WTC11 (cell line): Measurements from ENCODE around the gene SH2D3C. TPM values are rescaled to one million over a fixed set of nuclear protein-coding genes. Genes with fewer than 3 reads are reported as not detected.

Experiments used
- ATAC-seq: fragments of 200-7000 bp; cut with Tn5 transposase; 2 replicates; pipeline ENCODE4 v1.10.0; 2021; ENCODE audit warnings: mild to moderate bottlenecking, moderate library complexity
- CTCF ChIA-PET: fragments of 300-600 bp; sonication (Branson Sonifier 250); formaldehyde crosslinking; loops from one replicate; lab custom pipeline; 2021; ENCODE audit warnings: antibody characterized with exemption; lab: Charles Lee
- POLR2A ChIA-PET: fragments of 350-600 bp; sonication (Branson Sonifier 250); formaldehyde crosslinking; loops from one replicate; lab custom pipeline; 2021; ENCODE audit warnings: antibody characterized with exemption; lab: Charles Lee
- DNase-seq: peaks from one replicate; pipeline ENCODE4 v3.0.0; 2021; ENCODE audit warnings: low spot score
- H3K27ac Mint-ChIP-seq: 2 replicates; pipeline ENCODE4 v1.8.0; 2021; ENCODE audit warnings: mixed read lengths
- H3K27me3 Mint-ChIP-seq: 2 replicates; pipeline ENCODE4 v1.8.0; 2021; ENCODE audit warnings: low read depth, mild to moderate bottlenecking, moderate library complexity, mixed read lengths
- H3K36me3 Mint-ChIP-seq: 2 replicates; pipeline ENCODE4 v1.8.0; 2021; ENCODE audit warnings: mixed read lengths
- H3K4me1 Mint-ChIP-seq: 2 replicates; pipeline ENCODE4 v1.8.0; 2022; ENCODE audit warnings: mixed read lengths
- H3K4me3 Mint-ChIP-seq: 2 replicates; pipeline ENCODE4 v1.8.0; 2021; ENCODE audit warnings: mild to moderate bottlenecking, moderate library complexity, mixed read lengths
- H3K9me3 Mint-ChIP-seq: 2 replicates; pipeline ENCODE4 v1.8.0; 2021; ENCODE audit warnings: mixed read lengths
- FOXP1 ChIP-seq: sonication (generic); formaldehyde crosslinking; IDR thresholded peaks from 2 replicates; pipeline ENCODE4 v1.8.0; 2022; ENCODE audit warnings: missing genetic modification reagents, mild to moderate bottlenecking, moderate library complexity, borderline replicate concordance
- RELA ChIP-seq: sonication (generic); formaldehyde crosslinking; IDR thresholded peaks from 2 replicates; pipeline ENCODE4 v1.8.1; 2022; ENCODE audit warnings: missing genetic modification reagents, mild to moderate bottlenecking, borderline replicate concordance
- ZNF121 ChIP-seq: sonication (generic); formaldehyde crosslinking; IDR thresholded peaks from 2 replicates; pipeline ENCODE4 v1.8.0; 2023; ENCODE audit warnings: missing genetic modification reagents
- total RNA-seq: library from RNA; stranded (reverse); gene quantifications from 3 replicates; pipeline ENCODE4 v1.2.3, GENCODE V29; 2021
- TF ChIP-seq, protein P1 (sequence below): fragments of 250-450 bp; sonication (Bioruptor Pico); IDR thresholded peaks from 2 replicates; pipeline ENCODE4 v1.9.0; 2021; ENCODE audit warnings: mild to moderate bottlenecking, borderline replicate concordance
- TF ChIP-seq, protein P2 (sequence below): sonication (generic); formaldehyde crosslinking; IDR thresholded peaks from 2 replicates; pipeline ENCODE4 v1.8.1; 2022; ENCODE audit warnings: mild to moderate bottlenecking, moderate library complexity, missing genetic modification reagents
- TF ChIP-seq, protein P3 (sequence below): sonication (generic); formaldehyde crosslinking; IDR thresholded peaks from 2 replicates; pipeline ENCODE4 v1.8.1; 2023; ENCODE audit warnings: mild to moderate bottlenecking, missing genetic modification reagents
- TF ChIP-seq, protein P4 (sequence below): sonication (generic); formaldehyde crosslinking; IDR thresholded peaks from 2 replicates; pipeline ENCODE4 v1.8.1; 2022; ENCODE audit warnings: low read depth, missing genetic modification reagents, borderline replicate concordance
- TF ChIP-seq, protein P5 (sequence below): sonication (generic); formaldehyde crosslinking; IDR thresholded peaks from 2 replicates; pipeline ENCODE4 v1.8.0; 2022; ENCODE audit warnings: missing genetic modification reagents
- TF ChIP-seq, protein P6 (sequence below): sonication (generic); formaldehyde crosslinking; IDR thresholded peaks from 2 replicates; pipeline ENCODE4 v1.8.1; 2023; ENCODE audit warnings: mild to moderate bottlenecking, missing genetic modification reagents
- TF ChIP-seq, protein P7 (sequence below): fragments of 250-450 bp; sonication (Bioruptor Pico); IDR thresholded peaks from 2 replicates; pipeline ENCODE4 v1.9.0; 2021; ENCODE audit warnings: mild to moderate bottlenecking
- TF ChIP-seq, protein P8 (sequence below): sonication (generic); formaldehyde crosslinking; IDR thresholded peaks from 2 replicates; pipeline ENCODE4 v1.8.1; 2023; ENCODE audit warnings: mild to moderate bottlenecking, missing genetic modification reagents, borderline replicate concordance
- TF ChIP-seq, protein P9 (sequence below): sonication (generic); formaldehyde crosslinking; IDR thresholded peaks from 2 replicates; pipeline ENCODE4 v1.8.0; 2022; ENCODE audit warnings: mild to moderate bottlenecking, missing genetic modification reagents

Gene SH2D3C
- total RNA-seq, 1 experiment from 2014 or later: 5.4 TPM

DNA sequence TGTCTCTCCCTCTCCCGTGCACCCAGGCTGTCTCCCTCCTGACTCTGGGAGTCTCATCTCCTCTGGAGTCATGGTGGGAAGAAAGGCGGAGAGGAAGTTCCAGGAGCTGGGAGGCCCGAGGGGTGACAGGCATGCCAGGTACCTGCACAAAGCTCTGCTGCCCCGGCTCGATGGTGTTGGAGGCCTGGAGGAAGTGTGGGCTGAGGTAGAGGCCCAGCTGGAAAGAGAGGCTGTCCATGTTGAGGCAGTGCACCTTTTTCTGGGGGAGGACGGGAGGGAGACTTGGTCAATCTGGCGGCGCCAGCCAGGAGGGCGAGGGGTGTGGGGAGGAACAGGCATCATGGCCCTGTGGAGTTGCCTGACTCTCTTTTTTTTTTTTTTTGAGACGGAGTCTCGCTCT, 40.1 kb upstream of the SH2D3C start (continued):
- TF ChIP-seq, protein P1, sequence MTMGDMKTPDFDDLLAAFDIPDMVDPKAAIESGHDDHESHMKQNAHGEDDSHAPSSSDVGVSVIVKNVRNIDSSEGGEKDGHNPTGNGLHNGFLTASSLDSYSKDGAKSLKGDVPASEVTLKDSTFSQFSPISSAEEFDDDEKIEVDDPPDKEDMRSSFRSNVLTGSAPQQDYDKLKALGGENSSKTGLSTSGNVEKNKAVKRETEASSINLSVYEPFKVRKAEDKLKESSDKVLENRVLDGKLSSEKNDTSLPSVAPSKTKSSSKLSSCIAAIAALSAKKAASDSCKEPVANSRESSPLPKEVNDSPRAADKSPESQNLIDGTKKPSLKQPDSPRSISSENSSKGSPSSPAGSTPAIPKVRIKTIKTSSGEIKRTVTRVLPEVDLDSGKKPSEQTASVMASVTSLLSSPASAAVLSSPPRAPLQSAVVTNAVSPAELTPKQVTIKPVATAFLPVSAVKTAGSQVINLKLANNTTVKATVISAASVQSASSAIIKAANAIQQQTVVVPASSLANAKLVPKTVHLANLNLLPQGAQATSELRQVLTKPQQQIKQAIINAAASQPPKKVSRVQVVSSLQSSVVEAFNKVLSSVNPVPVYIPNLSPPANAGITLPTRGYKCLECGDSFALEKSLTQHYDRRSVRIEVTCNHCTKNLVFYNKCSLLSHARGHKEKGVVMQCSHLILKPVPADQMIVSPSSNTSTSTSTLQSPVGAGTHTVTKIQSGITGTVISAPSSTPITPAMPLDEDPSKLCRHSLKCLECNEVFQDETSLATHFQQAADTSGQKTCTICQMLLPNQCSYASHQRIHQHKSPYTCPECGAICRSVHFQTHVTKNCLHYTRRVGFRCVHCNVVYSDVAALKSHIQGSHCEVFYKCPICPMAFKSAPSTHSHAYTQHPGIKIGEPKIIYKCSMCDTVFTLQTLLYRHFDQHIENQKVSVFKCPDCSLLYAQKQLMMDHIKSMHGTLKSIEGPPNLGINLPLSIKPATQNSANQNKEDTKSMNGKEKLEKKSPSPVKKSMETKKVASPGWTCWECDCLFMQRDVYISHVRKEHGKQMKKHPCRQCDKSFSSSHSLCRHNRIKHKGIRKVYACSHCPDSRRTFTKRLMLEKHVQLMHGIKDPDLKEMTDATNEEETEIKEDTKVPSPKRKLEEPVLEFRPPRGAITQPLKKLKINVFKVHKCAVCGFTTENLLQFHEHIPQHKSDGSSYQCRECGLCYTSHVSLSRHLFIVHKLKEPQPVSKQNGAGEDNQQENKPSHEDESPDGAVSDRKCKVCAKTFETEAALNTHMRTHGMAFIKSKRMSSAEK (CRISPR knock-in tag): no peak
- TF ChIP-seq, protein P2, sequence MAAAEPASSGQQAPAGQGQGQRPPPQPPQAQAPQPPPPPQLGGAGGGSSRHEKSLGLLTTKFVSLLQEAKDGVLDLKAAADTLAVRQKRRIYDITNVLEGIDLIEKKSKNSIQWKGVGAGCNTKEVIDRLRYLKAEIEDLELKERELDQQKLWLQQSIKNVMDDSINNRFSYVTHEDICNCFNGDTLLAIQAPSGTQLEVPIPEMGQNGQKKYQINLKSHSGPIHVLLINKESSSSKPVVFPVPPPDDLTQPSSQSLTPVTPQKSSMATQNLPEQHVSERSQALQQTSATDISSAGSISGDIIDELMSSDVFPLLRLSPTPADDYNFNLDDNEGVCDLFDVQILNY (CRISPR knock-in tag): no peak
- TF ChIP-seq FOXP1 (CRISPR knock-in tag): no peak

DNA sequence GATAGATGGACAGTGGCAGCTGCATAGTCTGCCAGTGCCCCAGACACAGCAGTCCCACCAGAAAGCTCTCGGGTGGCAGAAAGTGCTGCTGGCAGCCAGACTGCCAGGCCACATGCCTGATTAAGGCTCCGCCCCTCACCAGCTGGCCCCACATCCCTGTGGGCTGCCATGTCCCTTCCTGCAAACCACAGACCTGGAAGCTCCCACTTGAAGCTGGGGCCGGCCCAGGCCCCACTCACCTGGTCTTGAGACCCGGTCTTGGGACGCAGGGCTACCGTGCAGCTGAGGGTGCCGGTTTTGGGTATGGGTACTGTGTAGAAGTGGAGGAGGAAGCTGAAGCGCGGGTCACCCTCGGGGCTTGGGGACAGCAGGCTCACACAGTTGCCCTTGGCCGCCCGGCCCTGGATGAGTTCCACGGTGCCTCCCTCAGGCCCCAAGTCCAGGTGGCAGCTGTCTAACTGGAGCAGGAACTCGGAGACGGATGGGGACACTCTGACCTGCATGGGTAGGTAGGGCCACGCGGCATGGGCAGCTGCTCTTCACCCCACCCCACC, 39.5 kb upstream of the SH2D3C start:
- H3K27ac Mint-ChIP-seq: 0 out of 2 replicates have a peak overlapping the region, but pooled peaks have one; percentile 11
- DNase-seq (no peak), ATAC-seq (no peak)
- ChIA-PET CTCF (interaction anchor here (3.5 kb wide), 1 partner anchor 52 kb away, joined by 16 read pairs; no protein-coding TSS in a partner anchor), POLR2A (no interaction called here)
- H3K4me1 Mint-ChIP-seq: no peaks in the 10 kb centered on the region
- no peaks in the 10 kb centered on the region for H3K9me3 Mint-ChIP-seq
- H3K4me3 Mint-ChIP-seq: no peak overlapping the region
- H3K27me3 Mint-ChIP-seq: no peaks in the 10 kb centered on the region
- peaks cover 8% of the 10 kb centered on the region; the same call in 1 of the 2 replicates for H3K36me3 Mint-ChIP-seq
- TF ChIP-seq, protein P3, sequence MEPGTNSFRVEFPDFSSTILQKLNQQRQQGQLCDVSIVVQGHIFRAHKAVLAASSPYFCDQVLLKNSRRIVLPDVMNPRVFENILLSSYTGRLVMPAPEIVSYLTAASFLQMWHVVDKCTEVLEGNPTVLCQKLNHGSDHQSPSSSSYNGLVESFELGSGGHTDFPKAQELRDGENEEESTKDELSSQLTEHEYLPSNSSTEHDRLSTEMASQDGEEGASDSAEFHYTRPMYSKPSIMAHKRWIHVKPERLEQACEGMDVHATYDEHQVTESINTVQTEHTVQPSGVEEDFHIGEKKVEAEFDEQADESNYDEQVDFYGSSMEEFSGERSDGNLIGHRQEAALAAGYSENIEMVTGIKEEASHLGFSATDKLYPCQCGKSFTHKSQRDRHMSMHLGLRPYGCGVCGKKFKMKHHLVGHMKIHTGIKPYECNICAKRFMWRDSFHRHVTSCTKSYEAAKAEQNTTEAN (CRISPR knock-in tag): no peak
- TF ChIP-seq, protein P4, sequence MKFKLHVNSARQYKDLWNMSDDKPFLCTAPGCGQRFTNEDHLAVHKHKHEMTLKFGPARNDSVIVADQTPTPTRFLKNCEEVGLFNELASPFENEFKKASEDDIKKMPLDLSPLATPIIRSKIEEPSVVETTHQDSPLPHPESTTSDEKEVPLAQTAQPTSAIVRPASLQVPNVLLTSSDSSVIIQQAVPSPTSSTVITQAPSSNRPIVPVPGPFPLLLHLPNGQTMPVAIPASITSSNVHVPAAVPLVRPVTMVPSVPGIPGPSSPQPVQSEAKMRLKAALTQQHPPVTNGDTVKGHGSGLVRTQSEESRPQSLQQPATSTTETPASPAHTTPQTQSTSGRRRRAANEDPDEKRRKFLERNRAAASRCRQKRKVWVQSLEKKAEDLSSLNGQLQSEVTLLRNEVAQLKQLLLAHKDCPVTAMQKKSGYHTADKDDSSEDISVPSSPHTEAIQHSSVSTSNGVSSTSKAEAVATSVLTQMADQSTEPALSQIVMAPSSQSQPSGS: no peak
- TF ChIP-seq, protein P5, sequence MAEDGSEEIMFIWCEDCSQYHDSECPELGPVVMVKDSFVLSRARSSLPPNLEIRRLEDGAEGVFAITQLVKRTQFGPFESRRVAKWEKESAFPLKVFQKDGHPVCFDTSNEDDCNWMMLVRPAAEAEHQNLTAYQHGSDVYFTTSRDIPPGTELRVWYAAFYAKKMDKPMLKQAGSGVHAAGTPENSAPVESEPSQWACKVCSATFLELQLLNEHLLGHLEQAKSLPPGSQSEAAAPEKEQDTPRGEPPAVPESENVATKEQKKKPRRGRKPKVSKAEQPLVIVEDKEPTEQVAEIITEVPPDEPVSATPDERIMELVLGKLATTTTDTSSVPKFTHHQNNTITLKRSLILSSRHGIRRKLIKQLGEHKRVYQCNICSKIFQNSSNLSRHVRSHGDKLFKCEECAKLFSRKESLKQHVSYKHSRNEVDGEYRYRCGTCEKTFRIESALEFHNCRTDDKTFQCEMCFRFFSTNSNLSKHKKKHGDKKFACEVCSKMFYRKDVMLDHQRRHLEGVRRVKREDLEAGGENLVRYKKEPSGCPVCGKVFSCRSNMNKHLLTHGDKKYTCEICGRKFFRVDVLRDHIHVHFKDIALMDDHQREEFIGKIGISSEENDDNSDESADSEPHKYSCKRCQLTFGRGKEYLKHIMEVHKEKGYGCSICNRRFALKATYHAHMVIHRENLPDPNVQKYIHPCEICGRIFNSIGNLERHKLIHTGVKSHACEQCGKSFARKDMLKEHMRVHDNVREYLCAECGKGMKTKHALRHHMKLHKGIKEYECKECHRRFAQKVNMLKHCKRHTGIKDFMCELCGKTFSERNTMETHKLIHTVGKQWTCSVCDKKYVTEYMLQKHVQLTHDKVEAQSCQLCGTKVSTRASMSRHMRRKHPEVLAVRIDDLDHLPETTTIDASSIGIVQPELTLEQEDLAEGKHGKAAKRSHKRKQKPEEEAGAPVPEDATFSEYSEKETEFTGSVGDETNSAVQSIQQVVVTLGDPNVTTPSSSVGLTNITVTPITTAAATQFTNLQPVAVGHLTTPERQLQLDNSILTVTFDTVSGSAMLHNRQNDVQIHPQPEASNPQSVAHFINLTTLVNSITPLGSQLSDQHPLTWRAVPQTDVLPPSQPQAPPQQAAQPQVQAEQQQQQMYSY (CRISPR knock-in tag): no peak
- no peak for TF ChIP-seq RELA (CRISPR knock-in tag)
- TF ChIP-seq, protein P6, sequence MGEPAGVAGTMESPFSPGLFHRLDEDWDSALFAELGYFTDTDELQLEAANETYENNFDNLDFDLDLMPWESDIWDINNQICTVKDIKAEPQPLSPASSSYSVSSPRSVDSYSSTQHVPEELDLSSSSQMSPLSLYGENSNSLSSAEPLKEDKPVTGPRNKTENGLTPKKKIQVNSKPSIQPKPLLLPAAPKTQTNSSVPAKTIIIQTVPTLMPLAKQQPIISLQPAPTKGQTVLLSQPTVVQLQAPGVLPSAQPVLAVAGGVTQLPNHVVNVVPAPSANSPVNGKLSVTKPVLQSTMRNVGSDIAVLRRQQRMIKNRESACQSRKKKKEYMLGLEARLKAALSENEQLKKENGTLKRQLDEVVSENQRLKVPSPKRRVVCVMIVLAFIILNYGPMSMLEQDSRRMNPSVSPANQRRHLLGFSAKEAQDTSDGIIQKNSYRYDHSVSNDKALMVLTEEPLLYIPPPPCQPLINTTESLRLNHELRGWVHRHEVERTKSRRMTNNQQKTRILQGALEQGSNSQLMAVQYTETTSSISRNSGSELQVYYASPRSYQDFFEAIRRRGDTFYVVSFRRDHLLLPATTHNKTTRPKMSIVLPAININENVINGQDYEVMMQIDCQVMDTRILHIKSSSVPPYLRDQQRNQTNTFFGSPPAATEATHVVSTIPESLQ (CRISPR knock-in tag): no peak
- TF ChIP-seq, protein P7, sequence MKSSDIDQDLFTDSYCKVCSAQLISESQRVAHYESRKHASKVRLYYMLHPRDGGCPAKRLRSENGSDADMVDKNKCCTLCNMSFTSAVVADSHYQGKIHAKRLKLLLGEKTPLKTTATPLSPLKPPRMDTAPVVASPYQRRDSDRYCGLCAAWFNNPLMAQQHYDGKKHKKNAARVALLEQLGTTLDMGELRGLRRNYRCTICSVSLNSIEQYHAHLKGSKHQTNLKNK: no peak
- TF ChIP-seq ZNF121: no peak
- TF ChIP-seq, protein P8, sequence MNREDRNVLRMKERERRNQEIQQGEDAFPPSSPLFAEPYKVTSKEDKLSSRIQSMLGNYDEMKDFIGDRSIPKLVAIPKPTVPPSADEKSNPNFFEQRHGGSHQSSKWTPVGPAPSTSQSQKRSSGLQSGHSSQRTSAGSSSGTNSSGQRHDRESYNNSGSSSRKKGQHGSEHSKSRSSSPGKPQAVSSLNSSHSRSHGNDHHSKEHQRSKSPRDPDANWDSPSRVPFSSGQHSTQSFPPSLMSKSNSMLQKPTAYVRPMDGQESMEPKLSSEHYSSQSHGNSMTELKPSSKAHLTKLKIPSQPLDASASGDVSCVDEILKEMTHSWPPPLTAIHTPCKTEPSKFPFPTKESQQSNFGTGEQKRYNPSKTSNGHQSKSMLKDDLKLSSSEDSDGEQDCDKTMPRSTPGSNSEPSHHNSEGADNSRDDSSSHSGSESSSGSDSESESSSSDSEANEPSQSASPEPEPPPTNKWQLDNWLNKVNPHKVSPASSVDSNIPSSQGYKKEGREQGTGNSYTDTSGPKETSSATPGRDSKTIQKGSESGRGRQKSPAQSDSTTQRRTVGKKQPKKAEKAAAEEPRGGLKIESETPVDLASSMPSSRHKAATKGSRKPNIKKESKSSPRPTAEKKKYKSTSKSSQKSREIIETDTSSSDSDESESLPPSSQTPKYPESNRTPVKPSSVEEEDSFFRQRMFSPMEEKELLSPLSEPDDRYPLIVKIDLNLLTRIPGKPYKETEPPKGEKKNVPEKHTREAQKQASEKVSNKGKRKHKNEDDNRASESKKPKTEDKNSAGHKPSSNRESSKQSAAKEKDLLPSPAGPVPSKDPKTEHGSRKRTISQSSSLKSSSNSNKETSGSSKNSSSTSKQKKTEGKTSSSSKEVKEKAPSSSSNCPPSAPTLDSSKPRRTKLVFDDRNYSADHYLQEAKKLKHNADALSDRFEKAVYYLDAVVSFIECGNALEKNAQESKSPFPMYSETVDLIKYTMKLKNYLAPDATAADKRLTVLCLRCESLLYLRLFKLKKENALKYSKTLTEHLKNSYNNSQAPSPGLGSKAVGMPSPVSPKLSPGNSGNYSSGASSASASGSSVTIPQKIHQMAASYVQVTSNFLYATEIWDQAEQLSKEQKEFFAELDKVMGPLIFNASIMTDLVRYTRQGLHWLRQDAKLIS (CRISPR knock-in tag): no peak
- TF ChIP-seq, protein P9, sequence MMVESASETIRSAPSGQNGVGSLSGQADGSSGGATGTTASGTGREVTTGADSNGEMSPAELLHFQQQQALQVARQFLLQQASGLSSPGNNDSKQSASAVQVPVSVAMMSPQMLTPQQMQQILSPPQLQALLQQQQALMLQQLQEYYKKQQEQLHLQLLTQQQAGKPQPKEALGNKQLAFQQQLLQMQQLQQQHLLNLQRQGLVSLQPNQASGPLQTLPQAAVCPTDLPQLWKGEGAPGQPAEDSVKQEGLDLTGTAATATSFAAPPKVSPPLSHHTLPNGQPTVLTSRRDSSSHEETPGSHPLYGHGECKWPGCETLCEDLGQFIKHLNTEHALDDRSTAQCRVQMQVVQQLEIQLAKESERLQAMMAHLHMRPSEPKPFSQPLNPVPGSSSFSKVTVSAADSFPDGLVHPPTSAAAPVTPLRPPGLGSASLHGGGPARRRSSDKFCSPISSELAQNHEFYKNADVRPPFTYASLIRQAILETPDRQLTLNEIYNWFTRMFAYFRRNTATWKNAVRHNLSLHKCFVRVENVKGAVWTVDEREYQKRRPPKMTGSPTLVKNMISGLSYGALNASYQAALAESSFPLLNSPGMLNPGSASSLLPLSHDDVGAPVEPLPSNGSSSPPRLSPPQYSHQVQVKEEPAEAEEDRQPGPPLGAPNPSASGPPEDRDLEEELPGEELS (CRISPR knock-in tag): no peak
